Globus pallidus (tissue), 1 donor: ENCODE data around the gene KIF25.
"Not testable (repeated sequence)": the region's sequence is repeated elsewhere in the genome, so short reads cannot be mapped to it uniquely, and the experiment has no call there.

Experiments
- DNase-seq: peaks from one replicate; pipeline ENCODE4 v3.0.0-alpha.2; 2015; ENCODE audit warnings: low spot score

The KIF25 gene

DNA sequence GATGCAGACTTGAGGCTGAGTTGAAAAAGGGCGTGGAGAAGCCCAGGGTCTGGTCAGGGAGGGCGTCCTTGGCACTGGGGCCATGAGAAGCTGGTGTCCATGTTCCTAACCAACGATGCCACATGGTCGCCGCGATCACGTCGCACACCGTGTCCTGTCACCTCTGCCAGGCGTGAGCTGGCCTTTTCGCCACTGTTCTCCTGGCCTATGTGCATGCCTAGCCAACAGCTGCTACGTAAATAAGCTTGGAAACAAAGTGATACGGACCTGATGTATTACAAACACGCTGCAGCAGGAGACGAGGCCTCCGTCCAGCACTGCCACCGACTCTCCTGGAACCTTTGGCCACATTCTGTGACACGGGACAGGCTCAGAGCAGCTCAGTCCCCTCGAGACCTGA lies 22.0 kb upstream of the KIF25 start:
- no peak for DNase-seq

- not testable (repeated sequence) for DNase-seq
Observed at GRCh38 chr6:167976116-167976657, 21.3 kb upstream of the KIF25 start.

DNA sequence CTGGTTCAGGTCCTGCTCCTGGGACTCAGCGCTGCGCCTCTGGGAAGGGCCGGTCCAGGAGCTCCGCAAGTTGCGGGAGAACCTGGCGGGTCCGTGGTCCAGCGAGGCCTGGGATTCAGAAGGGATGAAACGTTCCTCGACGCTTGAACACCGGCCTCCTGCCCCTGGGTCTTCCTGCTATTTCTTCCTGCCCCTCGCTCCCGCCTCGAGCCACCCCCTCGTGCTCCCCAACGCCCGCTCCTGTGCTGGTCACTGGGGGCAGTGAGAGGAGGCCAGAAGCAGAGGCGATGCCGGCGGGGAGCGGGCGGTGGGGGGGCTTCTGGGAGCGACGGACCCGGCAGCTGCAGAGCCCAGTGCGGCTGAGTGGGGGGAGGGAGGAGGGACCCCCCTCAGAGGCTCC lies 20.8 kb upstream of the KIF25 start:
- no peak for DNase-seq

DNA sequence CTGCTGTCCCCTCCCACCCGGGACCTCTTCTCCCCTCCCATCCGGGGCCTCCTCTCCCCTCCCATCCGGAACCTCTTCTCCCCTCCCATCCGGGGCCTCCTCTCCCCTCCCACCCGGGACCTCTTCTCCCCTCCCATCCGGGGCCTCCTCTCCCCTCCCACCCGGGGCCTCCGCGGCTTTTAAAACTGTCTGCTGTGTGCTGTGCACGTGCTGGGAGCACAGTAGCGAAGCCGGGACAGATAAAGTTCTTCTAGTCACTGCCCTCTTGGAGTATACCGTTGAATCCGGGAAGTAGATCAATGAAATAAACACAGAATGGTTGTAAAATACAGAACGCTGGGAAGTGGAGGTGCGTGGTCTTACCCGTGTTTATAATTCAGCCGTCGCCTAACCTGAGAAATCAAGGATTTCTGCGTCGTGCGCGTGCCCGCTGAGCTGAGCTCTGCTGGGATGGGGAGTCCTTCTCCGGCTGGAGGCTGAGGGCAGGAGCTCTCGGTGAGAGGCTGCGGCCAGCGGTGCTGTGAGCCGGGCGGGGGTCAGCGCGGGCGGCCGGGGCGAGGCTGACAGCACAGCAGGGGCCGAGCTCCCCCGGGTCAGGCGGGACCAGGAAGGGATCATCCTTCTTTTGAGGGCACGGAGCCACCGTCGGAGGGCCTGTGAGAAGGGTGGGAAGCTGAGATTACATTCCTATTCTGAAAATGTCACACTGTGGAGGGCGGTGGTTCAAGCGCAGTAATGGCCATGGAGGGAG lies 19.6 kb upstream of the KIF25 start:
- DNase-seq, result no peak

DNA sequence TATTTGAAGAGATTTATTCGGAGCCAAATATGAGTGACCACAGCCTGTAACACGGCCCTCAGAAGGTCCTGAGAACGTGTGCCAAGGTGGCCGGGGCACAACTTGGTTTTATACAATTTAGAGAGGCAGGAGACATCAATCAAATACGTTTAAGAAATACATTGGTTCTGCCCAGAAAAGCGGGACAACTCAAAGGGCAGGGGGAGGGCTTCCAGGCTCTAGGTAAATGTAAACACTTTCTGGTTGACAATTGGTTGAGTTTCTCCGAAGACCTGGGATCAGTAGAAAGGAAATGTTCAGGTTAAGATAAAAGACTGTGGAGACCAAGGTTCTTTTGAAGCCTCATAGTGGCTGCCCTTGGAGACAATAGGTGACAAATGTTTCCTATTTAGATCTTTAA lies 18.9 kb upstream of the KIF25 start:
- DNase-seq, result no peak

- no peak for DNase-seq
Observed at GRCh38 chr6:167979436-167980139, 17.9 kb upstream of the KIF25 start.

- no peak for DNase-seq
Observed at GRCh38 chr6:167980911-167981580, 16.4 kb upstream of the KIF25 start.

- no peak for DNase-seq
Observed at GRCh38 chr6:167981916-167982462, 15.5 kb upstream of the KIF25 start.

GRCh38 chr6:167984144-167984719 lies 13.2 kb upstream of the KIF25 start:
- DNase-seq, result no peak

GRCh38 chr6:167984876-167985604 lies 12.4 kb upstream of the KIF25 start:
- no peak for DNase-seq

DNA sequence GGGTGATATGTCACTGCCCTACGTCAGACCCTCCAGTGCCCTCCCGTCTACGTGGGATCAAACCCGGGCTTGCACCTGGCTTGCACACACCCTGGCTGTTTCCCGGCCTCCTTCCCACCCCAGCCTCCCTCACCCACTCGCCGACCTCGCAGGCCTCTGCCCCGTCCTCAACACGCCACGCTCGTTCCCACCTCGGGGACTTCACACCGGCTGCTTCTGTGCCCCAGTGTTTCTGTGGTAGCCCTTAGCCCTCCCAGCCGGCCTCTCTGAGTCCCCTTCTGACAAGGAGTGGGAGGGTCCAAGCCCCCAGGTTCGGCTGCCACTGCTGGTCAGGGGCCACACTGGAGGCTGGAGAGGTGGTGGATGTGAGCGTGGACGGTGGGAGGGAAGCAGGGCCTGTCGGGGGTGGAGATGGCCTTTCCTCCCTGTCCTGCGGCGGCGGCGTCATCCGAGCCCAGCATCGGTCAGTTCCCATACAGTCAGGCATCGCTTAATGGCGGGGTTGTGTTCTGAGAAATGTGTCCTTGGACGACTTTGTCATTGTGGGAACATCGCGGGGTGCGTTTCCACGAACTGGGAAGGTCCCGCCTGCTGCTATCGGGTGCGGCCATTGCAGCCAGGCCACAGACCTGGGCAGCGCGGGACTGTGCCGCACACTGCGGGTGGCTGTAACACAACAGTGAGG lies 11.4 kb upstream of the KIF25 start:
- no peak for DNase-seq

DNA sequence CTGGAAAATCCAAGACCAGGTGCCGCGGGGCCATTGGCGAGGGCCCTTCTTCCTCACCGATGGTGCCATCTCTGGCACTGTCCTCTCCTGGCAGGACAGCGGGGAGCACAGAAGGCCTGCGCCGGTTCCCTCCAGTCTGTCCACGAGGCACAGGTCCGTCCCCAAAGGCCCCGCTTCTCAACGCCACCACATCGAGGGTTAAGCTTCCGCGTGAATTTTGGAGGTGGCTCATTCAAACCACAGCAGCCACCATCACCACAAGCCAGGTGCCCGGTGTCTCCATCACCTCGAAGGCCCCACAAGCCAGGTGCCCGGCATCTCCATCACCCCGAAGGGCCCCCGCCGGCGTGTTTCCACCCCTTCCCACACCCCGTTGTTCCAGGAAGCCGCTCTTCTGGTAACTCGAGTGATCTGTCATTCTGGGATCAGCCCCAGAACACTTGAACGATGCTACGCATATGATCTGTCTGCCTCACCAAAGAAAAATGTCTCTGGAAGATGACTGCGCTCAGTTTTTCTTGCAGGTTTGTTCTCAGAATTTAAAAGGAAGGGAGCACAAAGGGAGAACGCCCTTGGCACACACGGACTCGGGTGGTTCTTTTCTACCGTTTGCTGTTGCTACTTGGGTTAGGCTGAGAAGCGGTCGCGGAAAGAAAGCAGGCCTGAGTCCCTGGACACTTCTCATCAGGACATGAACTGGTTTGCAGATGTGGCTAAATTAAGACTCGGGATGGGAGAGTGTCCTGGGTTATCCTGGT lies 9.9 kb upstream of the KIF25 start:
- DNase-seq, result no peak

GRCh38 chr6:167988154-167988495 lies 9.3 kb upstream of the KIF25 start:
- DNase-seq, result no peak

DNA sequence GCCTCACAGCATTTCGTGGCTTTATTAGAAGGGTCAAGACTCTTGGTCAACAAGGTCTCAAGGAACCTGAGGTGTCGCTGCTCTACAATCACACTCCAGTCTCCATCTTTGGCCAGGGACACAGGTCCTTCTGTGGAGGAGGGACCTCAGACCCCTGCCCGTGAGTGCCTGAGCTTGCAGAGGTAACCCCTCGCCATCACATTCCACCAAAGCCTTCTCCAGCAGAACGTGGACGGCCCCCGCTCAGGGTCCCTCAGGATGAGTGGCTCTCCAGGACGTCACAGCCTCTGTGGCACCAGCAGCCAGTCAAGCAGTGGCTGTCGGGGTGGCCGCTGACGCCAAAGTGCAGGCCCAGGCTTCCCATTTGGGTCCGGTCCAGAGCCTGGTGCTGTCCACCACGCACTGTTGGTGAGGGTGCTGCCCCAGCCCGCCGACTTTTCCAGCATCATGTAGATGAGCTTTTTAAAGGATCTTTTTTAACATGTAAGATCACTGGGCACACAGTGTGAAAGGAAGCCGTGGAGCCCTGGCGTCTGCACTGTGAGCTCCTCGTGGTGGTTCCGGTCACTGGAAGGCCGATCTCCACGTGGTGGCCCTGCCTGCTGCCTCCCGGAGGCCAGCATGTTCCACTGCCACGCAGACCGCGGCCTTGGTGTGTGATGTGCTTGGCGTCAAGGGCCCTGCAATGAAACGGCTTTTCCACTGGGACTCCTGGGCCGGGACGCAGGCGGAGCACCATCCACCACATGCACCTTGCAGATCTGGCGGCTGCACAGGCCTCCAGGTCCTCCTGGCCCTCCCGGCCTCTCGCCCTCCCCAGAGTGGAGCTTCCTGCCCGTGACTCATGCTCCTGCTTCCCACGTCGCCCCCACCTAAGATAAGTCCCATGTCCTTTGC lies 8.3 kb upstream of the KIF25 start:
- DNase-seq, result no peak

GRCh38 chr6:167990016-167990945 lies 7.2 kb upstream of the KIF25 start:
- no peak for DNase-seq

DNA sequence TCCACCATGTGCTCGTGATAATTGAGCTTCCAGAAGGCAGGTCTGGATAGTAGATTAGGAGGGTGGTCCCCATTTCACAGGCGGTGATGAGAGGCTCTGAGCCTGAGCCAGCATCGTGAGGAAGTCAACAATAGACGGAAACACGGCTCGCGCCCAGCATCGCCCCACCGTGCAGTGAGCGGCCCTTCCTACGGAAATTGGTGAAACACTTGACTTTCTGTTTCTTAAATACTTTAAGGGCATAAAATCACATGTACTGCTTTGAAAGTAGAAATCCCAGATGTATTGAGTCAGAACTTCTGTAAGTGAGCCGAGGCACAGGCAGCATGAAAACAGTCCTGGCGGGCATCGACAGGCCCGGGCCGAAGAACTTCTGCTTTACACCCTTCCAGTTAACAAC lies 4.3 kb upstream of the KIF25 start:
- DNase-seq, result no peak

- DNase-seq, result no peak
Observed at GRCh38 chr6:167993831-167994230, 3.6 kb upstream of the KIF25 start.

DNA sequence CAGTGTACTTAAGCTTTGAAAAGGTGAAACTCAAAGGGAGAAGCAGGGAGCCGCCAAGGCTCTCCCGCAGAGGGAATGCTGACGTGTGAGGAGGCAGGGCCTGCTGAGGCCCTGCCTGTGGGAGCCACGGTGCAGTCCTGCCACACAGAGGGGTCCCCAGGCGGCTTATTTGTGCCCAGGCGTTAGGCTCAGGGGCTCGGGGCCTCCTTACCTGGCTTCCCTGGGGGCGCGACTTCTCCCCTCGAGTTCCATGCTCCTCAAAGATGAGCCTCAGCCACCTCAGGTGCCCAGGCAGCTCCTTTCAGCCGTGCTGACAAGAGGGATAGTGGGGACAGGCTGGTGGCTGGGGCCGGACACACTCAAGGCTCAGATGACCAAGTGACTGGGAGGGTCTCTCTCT lies 2.2 kb upstream of the KIF25 start:
- no peak for DNase-seq
